ENCODE results near the gene DDIT4. TPM values are rescaled to one million over a fixed set of nuclear protein-coding genes. Genes with fewer than 3 reads are reported as not detected.

DDIT4 gene
- total and polyA plus RNA-seq, 2 experiments from 2014 or later = 114 to 136 TPM

DNA sequence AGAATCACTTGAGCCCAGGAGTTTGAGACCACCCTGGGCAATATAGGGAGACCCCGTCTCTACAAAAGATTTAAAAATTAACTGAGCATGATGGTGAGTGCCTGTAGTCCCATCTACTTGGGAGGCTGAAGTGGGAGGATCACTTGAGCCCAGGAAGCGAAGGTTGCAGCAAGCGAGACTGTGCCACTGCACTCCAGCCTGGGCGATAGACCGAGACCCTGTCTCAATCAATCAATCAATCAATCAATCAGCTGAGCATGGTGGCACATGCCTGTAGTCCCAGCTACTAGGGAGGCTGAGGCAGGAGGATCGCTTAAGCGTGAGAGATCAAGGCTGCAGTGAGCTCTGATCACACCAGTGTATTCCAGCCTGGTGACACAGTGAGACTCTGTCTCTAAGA lies 40.5 kb downstream of the DDIT4 start:
- Histone ChIP-seq H3K4me1 (ENCODE audit: insufficient read depth) (peaks cover 27% of the 10 kb centered on the region), H3K27ac (ENCODE audit: low read depth) (0 out of 2 replicates have a peak overlapping the region, but pooled peaks have one; percentile 14), H3K4me3 (no peak overlapping the region), H3K36me3 (ENCODE audit: insufficient read depth) (no peaks in the 10 kb centered on the region), H3K27me3 (ENCODE audit: insufficient read depth) (no peaks in the 10 kb centered on the region), H2AFZ (no peak overlapping the region), H4K20me1 (replicated peaks; ENCODE audit: insufficient read depth) (no peaks in the 10 kb centered on the region), H3F3A (replicated peaks; ENCODE audit: low read depth) (no peaks in the 10 kb centered on the region), H3K79me2 (replicated peaks; ENCODE audit: insufficient read depth) (no peaks in the 10 kb centered on the region), H3K9me2 (ENCODE audit: insufficient read depth) (no peaks in the 10 kb centered on the region), H3K4me2 (no peak overlapping the region)
- Mint-ChIP-seq H3K27me3 (ENCODE audit: insufficient read depth, low read depth, poor library complexity) (peaks cover 15% of the 10 kb centered on the region), H3K27ac (no peak overlapping the region), H3K4me3 (no peak overlapping the region), H3K36me3 (ENCODE audit: low read depth) (no peaks in the 10 kb centered on the region; the same call in 2 of the 3 replicates), H3K4me1 (peaks cover 45% of the 10 kb centered on the region), H3K9me3 (no peaks in the 10 kb centered on the region)
- TF ChIP-seq JUNB (IDR thresholded peaks at IDR 0.05; ENCODE audit: unreplicated experiment) = no peak
- no peak for TF ChIP-seq STAT1 (IDR thresholded peaks at IDR 0.05; ENCODE audit: unreplicated experiment)
- TF ChIP-seq, protein P1, sequence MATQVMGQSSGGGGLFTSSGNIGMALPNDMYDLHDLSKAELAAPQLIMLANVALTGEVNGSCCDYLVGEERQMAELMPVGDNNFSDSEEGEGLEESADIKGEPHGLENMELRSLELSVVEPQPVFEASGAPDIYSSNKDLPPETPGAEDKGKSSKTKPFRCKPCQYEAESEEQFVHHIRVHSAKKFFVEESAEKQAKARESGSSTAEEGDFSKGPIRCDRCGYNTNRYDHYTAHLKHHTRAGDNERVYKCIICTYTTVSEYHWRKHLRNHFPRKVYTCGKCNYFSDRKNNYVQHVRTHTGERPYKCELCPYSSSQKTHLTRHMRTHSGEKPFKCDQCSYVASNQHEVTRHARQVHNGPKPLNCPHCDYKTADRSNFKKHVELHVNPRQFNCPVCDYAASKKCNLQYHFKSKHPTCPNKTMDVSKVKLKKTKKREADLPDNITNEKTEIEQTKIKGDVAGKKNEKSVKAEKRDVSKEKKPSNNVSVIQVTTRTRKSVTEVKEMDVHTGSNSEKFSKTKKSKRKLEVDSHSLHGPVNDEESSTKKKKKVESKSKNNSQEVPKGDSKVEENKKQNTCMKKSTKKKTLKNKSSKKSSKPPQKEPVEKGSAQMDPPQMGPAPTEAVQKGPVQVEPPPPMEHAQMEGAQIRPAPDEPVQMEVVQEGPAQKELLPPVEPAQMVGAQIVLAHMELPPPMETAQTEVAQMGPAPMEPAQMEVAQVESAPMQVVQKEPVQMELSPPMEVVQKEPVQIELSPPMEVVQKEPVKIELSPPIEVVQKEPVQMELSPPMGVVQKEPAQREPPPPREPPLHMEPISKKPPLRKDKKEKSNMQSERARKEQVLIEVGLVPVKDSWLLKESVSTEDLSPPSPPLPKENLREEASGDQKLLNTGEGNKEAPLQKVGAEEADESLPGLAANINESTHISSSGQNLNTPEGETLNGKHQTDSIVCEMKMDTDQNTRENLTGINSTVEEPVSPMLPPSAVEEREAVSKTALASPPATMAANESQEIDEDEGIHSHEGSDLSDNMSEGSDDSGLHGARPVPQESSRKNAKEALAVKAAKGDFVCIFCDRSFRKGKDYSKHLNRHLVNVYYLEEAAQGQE (IDR thresholded peaks at IDR 0.05; ENCODE audit: unreplicated experiment) = no peak
- TF ChIP-seq EZH2 (IDR thresholded peaks at IDR 0.05; ENCODE audit: low read depth, unreplicated experiment) = no peak
- TF ChIP-seq, protein P2, sequence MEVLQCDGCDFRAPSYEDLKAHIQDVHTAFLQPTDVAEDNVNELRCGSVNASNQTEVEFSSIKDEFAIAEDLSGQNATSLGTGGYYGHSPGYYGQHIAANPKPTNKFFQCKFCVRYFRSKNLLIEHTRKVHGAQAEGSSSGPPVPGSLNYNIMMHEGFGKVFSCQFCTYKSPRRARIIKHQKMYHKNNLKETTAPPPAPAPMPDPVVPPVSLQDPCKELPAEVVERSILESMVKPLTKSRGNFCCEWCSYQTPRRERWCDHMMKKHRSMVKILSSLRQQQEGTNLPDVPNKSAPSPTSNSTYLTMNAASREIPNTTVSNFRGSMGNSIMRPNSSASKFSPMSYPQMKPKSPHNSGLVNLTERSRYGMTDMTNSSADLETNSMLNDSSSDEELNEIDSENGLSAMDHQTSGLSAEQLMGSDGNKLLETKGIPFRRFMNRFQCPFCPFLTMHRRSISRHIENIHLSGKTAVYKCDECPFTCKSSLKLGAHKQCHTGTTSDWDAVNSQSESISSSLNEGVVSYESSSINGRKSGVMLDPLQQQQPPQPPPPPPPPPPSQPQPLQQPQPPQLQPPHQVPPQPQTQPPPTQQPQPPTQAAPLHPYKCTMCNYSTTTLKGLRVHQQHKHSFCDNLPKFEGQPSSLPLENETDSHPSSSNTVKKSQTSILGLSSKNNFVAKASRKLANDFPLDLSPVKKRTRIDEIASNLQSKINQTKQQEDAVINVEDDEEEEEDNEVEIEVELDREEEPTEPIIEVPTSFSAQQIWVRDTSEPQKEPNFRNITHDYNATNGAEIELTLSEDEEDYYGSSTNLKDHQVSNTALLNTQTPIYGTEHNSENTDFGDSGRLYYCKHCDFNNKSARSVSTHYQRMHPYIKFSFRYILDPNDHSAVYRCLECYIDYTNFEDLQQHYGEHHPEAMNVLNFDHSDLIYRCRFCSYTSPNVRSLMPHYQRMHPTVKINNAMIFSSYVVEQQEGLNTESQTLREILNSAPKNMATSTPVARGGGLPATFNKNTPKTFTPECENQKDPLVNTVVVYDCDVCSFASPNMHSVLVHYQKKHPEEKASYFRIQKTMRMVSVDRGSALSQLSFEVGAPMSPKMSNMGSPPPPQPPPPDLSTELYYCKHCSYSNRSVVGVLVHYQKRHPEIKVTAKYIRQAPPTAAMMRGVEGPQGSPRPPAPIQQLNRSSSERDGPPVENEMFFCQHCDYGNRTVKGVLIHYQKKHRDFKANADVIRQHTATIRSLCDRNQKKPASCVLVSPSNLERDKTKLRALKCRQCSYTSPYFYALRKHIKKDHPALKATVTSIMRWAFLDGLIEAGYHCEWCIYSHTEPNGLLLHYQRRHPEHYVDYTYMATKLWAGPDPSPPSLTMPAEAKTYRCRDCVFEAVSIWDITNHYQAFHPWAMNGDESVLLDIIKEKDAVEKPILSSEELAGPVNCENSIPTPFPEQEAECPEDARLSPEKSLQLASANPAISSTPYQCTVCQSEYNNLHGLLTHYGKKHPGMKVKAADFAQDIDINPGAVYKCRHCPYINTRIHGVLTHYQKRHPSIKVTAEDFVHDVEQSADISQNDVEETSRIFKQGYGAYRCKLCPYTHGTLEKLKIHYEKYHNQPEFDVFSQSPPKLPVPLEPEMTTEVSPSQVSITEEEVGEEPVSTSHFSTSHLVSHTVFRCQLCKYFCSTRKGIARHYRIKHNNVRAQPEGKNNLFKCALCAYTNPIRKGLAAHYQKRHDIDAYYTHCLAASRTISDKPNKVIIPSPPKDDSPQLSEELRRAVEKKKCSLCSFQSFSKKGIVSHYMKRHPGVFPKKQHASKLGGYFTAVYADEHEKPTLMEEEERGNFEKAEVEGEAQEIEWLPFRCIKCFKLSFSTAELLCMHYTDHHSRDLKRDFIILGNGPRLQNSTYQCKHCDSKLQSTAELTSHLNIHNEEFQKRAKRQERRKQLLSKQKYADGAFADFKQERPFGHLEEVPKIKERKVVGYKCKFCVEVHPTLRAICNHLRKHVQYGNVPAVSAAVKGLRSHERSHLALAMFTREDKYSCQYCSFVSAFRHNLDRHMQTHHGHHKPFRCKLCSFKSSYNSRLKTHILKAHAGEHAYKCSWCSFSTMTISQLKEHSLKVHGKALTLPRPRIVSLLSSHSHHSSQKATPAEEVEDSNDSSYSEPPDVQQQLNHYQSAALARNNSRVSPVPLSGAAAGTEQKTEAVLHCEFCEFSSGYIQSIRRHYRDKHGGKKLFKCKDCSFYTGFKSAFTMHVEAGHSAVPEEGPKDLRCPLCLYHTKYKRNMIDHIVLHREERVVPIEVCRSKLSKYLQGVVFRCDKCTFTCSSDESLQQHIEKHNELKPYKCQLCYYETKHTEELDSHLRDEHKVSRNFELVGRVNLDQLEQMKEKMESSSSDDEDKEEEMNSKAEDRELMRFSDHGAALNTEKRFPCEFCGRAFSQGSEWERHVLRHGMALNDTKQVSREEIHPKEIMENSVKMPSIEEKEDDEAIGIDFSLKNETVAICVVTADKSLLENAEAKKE (CRISPR knock-in tag; IDR thresholded peaks at IDR 0.05) = no peak
- TF ChIP-seq ZNF114 (CRISPR knock-in tag; IDR thresholded peaks at IDR 0.05) = no peak
- TF ChIP-seq CREB1 (CRISPR knock-in tag; IDR thresholded peaks at IDR 0.05; ENCODE audit: low read depth) = no peak
- no peak for TF ChIP-seq POLR2AphosphoS5 (IDR thresholded peaks at IDR 0.05; ENCODE audit: low read depth)
- TF ChIP-seq ZNF331 (CRISPR knock-in tag; IDR thresholded peaks at IDR 0.05; ENCODE audit: low read depth) = no peak
- no peak for TF ChIP-seq NANOG (IDR thresholded peaks at IDR 0.05; ENCODE audit: borderline replicate concordance)
- no peak for TF ChIP-seq EZH2phosphoT487 (IDR thresholded peaks at IDR 0.05; ENCODE audit: unreplicated experiment)
- TF ChIP-seq, protein P3, sequence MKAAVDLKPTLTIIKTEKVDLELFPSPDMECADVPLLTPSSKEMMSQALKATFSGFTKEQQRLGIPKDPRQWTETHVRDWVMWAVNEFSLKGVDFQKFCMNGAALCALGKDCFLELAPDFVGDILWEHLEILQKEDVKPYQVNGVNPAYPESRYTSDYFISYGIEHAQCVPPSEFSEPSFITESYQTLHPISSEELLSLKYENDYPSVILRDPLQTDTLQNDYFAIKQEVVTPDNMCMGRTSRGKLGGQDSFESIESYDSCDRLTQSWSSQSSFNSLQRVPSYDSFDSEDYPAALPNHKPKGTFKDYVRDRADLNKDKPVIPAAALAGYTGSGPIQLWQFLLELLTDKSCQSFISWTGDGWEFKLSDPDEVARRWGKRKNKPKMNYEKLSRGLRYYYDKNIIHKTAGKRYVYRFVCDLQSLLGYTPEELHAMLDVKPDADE (IDR thresholded peaks at IDR 0.05) = no peak
- TF ChIP-seq, protein P4, sequence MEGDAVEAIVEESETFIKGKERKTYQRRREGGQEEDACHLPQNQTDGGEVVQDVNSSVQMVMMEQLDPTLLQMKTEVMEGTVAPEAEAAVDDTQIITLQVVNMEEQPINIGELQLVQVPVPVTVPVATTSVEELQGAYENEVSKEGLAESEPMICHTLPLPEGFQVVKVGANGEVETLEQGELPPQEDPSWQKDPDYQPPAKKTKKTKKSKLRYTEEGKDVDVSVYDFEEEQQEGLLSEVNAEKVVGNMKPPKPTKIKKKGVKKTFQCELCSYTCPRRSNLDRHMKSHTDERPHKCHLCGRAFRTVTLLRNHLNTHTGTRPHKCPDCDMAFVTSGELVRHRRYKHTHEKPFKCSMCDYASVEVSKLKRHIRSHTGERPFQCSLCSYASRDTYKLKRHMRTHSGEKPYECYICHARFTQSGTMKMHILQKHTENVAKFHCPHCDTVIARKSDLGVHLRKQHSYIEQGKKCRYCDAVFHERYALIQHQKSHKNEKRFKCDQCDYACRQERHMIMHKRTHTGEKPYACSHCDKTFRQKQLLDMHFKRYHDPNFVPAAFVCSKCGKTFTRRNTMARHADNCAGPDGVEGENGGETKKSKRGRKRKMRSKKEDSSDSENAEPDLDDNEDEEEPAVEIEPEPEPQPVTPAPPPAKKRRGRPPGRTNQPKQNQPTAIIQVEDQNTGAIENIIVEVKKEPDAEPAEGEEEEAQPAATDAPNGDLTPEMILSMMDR (conservative IDR thresholded peaks at IDR 0.05; ENCODE audit: low read depth in 2 of 2) = no peak
- ATAC-seq (no peak), DNase-seq (ENCODE audit: low spot score) (no peak)

Data from GM23338 (cell line).